Omental fat pad (tissue), 4 donors: Measurements from ENCODE around the gene EPYC. TPM values are rescaled to one million over a fixed set of nuclear protein-coding genes. Genes with fewer than 3 reads are reported as not detected.

Experiments used
- ATAC-seq: fragments of 150-250 bp; one replicate; pipeline ENCODE4 v1.9.1; 2016; ENCODE audit warnings: mild to moderate bottlenecking, moderate library complexity; ENCODE audit not compliant: low FRiP score
- DNase-seq: peaks from one replicate; pipeline ENCODE4 v3.0.0-alpha.2; 2019; ENCODE audit warnings: low spot score
- total RNA-seq, 4 donors: library from RNA; depleted of rRNA; stranded (reverse); fragments of >200 nt; gene quantifications; one replicate each; pipeline ENCODE4 v1.1.0, GENCODE V29; 2016
- TF ChIP-seq, protein P1 (sequence below), 3 donors: fragments of 450-650 bp; IDR thresholded peaks; one replicate each; pipeline ENCODE4 v1.5.1; 2016 to 2017; ENCODE audit warnings: antibody characterized with exemption in 3 of 3, mild to moderate bottlenecking in 3 of 3, moderate library complexity in 2 of 3

The EPYC gene
- total RNA-seq, 4 donors from 2014 or later = not detected

DNA sequence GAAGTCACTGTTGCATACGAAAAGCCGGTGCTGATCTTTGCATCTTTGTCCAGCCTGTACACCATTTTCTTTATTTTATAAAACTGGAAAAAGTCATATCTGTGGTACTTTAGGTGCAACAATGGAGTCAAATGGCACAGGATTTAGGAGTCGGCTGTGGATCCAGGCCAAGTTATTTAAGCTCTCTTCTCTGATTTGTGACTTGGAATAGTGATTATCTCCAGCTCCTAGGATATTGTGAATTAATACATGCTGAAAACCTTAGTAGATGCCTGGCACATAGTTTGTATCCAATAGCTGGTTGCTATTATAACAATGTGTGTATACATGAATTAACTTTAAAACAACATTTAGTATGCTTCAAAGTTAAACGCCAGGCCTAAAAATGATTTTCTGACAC lies 43.6 kb downstream of the EPYC start:
- ATAC-seq (no peak), DNase-seq (no peak)
- TF ChIP-seq, protein P1, sequence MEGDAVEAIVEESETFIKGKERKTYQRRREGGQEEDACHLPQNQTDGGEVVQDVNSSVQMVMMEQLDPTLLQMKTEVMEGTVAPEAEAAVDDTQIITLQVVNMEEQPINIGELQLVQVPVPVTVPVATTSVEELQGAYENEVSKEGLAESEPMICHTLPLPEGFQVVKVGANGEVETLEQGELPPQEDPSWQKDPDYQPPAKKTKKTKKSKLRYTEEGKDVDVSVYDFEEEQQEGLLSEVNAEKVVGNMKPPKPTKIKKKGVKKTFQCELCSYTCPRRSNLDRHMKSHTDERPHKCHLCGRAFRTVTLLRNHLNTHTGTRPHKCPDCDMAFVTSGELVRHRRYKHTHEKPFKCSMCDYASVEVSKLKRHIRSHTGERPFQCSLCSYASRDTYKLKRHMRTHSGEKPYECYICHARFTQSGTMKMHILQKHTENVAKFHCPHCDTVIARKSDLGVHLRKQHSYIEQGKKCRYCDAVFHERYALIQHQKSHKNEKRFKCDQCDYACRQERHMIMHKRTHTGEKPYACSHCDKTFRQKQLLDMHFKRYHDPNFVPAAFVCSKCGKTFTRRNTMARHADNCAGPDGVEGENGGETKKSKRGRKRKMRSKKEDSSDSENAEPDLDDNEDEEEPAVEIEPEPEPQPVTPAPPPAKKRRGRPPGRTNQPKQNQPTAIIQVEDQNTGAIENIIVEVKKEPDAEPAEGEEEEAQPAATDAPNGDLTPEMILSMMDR (IDR thresholded peaks at IDR 0.05) = no peak

DNA sequence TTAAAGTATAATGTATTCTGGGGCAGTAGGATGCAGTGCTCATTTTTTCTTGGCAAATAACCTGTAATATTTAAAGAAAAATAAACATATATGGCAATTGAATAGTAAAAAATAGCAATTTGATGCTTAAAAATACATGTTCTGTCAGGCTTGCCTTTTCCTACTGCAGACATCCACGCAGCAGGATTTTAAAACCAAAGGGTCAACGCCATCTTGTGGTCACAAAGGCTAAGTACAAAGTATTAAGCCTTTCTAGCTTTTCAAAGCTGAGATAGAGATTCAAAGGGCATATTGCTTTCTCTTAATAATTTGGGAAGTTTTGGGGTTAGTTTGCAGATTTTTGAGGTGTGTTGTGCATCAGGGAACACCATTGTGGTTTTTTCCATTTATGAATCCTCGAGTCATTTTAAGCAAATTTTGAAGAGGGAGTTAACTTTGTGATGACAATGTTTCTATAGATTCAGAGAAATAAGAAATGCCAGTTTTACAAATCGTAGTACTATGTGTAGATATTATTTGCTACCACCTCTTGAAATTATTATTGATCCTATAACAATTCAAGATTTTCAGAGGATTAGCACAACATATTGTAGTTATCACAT lies 45.1 kb downstream of the EPYC start:
- ATAC-seq (peak; percentile 54), DNase-seq (no peak)

DNA sequence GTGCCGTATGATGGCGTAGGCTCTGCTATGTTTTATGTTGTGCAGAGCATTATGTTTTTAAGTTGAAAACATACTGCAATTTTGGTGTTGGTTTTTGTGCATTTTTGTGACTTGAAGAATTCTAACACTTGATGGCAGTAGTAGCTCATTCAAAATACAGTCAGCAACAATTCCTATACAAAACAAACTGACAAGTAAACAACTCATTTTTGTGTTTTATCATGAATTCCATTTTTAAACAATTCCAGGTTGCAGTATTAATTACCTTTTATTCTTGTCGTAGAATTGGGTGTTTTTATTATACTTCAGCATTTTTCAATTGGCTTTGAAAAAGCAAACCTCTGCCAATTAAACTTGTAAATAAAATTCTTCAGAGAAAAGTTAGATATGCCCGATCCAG lies 45.7 kb downstream of the EPYC start:
- DNase-seq (no peak), ATAC-seq (no peak)
- TF ChIP-seq, protein P1 (IDR thresholded peaks at IDR 0.05) = no peak

More for the DNA sequence above, 45.1 kb downstream of the EPYC start:
- TF ChIP-seq, protein P1 (IDR thresholded peaks at IDR 0.05) = peak in 1 of 3 donors; percentile 35

DNA sequence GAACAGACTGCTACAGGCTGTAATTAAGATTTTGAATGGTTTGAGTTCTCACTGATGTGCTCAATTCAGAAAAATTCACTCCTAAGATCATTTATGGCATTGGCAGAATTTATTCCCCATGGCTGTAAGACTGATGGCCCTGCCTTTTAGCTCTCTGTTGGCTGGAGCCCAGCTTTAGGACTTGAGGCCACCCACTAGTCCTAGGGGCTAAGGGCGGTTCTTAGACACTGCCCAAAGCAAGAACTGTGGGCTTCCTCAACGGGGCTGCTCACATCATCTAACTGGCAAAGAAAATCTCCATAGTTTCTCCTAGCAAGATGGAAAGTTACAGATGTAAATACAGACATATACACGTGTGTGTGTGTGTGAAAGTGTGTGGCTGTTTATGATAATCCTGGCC lies 46.4 kb downstream of the EPYC start:
- ATAC-seq = no peak
- DNase-seq = no peak
- TF ChIP-seq, protein P1 (IDR thresholded peaks at IDR 0.05) = no peak

DNA sequence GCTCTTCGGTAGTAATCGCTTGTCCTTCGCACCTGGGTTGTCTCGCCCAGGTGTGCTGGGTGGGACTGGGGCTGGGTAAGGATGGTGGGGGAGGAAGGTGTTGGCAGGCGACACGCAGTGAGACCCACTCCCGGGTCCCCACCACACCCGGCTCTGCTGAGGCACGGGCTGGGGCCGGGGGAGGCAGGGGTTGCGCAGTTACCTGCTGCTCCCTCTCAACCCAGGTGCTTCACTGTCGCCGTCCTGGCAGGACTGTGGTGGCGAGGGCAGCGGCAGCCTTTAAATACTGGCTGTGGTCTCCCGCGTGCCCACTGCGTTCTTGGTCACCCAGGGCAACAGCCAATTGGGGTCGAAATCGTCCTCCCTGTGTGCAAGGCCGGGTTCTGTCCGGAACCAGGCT lies 49.9 kb downstream of the EPYC start, which contains the start of gene CCER1:
Gene CCER1, minus strand, starts transcription at position 256 of the 400 bp plus-strand sequence. CDS start 434 bp downstream, outside the sequence.
- TF ChIP-seq, protein P1 (IDR thresholded peaks at IDR 0.05) = no peak
- ATAC-seq (no peak), DNase-seq (no peak)

- DNase-seq (no peak), ATAC-seq (no peak)
- TF ChIP-seq, protein P1 (IDR thresholded peaks at IDR 0.05) = no peak
Measured at GRCh38 chr12:90954428-90954827, 50.3 kb downstream of the EPYC start.

- DNase-seq (no peak), ATAC-seq (no peak)
- TF ChIP-seq, protein P1 (IDR thresholded peaks at IDR 0.05) = no peak
Measured at GRCh38 chr12:90953956-90954421, 50.8 kb downstream of the EPYC start.
